BLaER1 treated with 17β-estradiol and CSF1 and Interleukin-3, amounts not matched to agents 10 nM and 100 nM (cell line): ENCODE data around the gene CABLES1.

Experiments
- H3K27ac ChIP-seq, 11 experiments: shearing (Covaris generic); formaldehyde crosslinking; 2 replicates each; pipeline ENCODE4 v1.8.1; 2022
- H3K27me3 ChIP-seq, 11 experiments: shearing (Covaris generic); formaldehyde crosslinking; 2 replicates each; pipeline ENCODE4 v1.8.1; 2022
- H3K36me3 ChIP-seq, 11 experiments: shearing (Covaris generic); formaldehyde crosslinking; 2 replicates each; pipeline ENCODE4 v1.8.1; 2022
- H3K4me1 ChIP-seq, 10 experiments: shearing (Covaris generic); formaldehyde crosslinking; 2 replicates each; pipeline ENCODE4 v1.8.1; 2022
- H3K4me2 ChIP-seq, 11 experiments: shearing (Covaris generic); formaldehyde crosslinking; 2 replicates each; pipeline ENCODE4 v1.8.1; 2022
- H3K4me3 ChIP-seq, 10 experiments: shearing (Covaris generic); formaldehyde crosslinking; 2 replicates each; pipeline ENCODE4 v1.8.1; 2022
- H3K9ac ChIP-seq, 11 experiments: shearing (Covaris generic); formaldehyde crosslinking; 2 replicates each; pipeline ENCODE4 v1.8.1; 2022
- H3K9me3 ChIP-seq, 11 experiments: shearing (Covaris generic); formaldehyde crosslinking; replicated peaks in 1 of 11; 2 replicates each; pipeline ENCODE4 v1.8.1; 2022
- H4K20me1 ChIP-seq, 11 experiments: shearing (Covaris generic); formaldehyde crosslinking; 2 replicates each; pipeline ENCODE4 v1.8.1; 2022
- Cebpa-rat ChIP-seq, 11 experiments: shearing (Covaris generic); IDR thresholded peaks; 2 replicates each; pipeline ENCODE4 v1.8.1; 2022

Gene CABLES1

DNA sequence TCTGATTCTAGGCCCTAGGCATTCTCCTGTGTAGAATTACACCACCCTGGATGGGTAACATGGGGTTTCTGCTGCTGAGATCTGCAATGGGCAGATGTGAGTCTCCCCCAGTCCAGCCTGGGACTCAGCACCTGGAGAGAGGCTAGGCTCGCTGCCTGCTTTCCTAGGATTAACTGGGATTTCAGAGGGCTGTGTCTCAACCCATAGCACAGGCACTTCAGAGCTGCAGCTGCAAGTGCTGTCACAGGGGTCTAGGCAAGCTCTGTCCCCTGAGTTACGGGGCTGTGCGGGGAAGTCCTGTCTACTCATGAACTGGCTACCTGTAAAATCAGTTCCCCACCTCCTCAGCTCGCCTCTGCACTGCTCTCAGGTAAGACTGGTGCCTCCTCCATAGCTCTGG lies 51.5 kb downstream of the CABLES1 start:
- H3K4me1 ChIP-seq: peaks cover 6 to 58% (median 31%) of the 10 kb centered on the region in 10 experiments
- no peak overlapping the region for H3K4me3 ChIP-seq
- H4K20me1 ChIP-seq: peaks cover 0 to 89% (median 0%) of the 10 kb centered on the region in 11 experiments; a peak in 5 of 22 replicates
- no peak overlapping the region for H3K27ac ChIP-seq
- no peak overlapping the region for H3K4me2 ChIP-seq
- H3K9me3 ChIP-seq: no peaks in the 10 kb centered on the region
- no peaks in the 10 kb centered on the region for H3K27me3 ChIP-seq
- no peak for TF ChIP-seq Cebpa-rat (IDR thresholded peaks at IDR 0.05)
- H3K9ac ChIP-seq: no peak overlapping the region
- H3K36me3 ChIP-seq: peaks cover 0 to 34% (median 4%) of the 10 kb centered on the region in 11 experiments; a peak in 6 of 22 replicates

DNA sequence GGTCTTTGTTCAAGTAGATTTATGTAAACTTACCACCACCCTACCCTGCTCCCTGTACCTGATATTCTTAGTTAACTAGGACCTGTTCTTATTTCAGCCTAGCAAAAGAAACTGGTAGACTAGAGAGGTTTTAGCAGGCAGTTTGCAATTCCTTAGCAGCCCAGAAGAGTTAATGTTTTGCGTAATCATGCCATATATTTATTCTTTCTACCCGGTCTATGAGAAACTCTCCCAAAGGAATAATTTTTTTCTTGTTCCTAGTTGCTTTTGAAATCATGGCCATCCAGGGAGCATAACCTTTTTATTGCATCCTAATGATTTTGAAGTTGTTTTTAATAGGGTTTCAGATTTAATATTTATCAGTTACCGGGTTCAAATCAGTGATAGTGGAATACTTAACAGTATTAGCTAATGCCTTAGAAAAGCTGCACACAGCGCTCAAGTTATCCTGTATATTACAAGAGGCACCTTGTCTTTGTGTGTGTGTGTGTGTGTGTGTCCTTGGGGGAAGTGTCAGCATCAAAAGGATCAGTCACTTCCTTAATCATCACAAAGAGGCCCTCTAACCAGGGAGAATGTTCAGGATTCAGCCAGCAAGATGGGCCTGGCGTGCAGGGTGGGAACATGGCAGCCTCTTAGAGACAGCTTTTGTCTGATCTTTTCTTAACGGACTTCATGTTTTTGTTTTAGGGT lies 52.9 kb downstream of the CABLES1 start:
- no peaks in the 10 kb centered on the region for H3K9me3 ChIP-seq
- H3K4me2 ChIP-seq: peak overlapping the region in 3 of 11 experiments; percentile 10 to 22 (median 18); a peak in 2 of 22 replicates
- H3K36me3 ChIP-seq: peaks cover 0 to 30% (median 4%) of the 10 kb centered on the region in 11 experiments; a peak in 6 of 22 replicates
- no peak overlapping the region for H3K4me3 ChIP-seq
- H3K4me1 ChIP-seq: peaks cover 18 to 58% (median 44%) of the 10 kb centered on the region in 10 experiments
- H3K9ac ChIP-seq: no peak overlapping the region
- H3K27me3 ChIP-seq: no peaks in the 10 kb centered on the region
- no peak overlapping the region for H3K27ac ChIP-seq
- TF ChIP-seq Cebpa-rat (IDR thresholded peaks at IDR 0.05): no peak
- H4K20me1 ChIP-seq: peaks cover 0 to 85% (median 0%) of the 10 kb centered on the region in 11 experiments; a peak in 5 of 22 replicates

DNA sequence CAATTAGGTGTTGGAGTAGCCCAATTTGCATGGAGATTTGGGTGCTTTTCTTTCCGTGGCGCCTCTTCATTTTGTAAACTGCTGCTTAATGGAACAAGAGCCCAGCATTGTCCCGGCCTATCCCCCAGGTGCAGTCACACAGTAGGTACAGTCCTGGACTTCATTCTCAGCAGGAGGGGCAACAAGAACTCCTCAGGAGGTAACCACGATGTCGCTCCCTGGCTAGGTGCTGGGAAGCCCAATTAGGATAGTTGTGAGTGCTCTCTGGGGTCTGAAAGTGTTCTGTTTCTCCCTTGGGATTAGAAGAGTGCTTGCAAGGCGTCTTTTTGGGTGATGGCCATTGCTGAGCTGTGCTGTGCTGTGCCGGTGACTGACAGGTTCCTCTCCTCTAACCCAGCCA lies 53.8 kb downstream of the CABLES1 start:
- Histone ChIP-seq H3K4me2 (peak overlapping the region in 4 of 11 experiments; percentile 3 to 33 (median 17); a peak in 5 of 22 replicates), H3K36me3 (peaks cover 0 to 36% (median 4%) of the 10 kb centered on the region in 11 experiments; a peak in 6 of 22 replicates), H3K27me3 (no peaks in the 10 kb centered on the region), H3K9ac (no peak overlapping the region), H3K4me3 (no peak overlapping the region), H4K20me1 (peaks cover 0 to 76% (median 0%) of the 10 kb centered on the region in 11 experiments; a peak in 5 of 22 replicates), H3K27ac (no peak overlapping the region), H3K9me3 (no peaks in the 10 kb centered on the region), H3K4me1 (peaks cover 19 to 62% (median 47%) of the 10 kb centered on the region in 10 experiments)
- TF ChIP-seq Cebpa-rat (IDR thresholded peaks at IDR 0.05): no peak

DNA sequence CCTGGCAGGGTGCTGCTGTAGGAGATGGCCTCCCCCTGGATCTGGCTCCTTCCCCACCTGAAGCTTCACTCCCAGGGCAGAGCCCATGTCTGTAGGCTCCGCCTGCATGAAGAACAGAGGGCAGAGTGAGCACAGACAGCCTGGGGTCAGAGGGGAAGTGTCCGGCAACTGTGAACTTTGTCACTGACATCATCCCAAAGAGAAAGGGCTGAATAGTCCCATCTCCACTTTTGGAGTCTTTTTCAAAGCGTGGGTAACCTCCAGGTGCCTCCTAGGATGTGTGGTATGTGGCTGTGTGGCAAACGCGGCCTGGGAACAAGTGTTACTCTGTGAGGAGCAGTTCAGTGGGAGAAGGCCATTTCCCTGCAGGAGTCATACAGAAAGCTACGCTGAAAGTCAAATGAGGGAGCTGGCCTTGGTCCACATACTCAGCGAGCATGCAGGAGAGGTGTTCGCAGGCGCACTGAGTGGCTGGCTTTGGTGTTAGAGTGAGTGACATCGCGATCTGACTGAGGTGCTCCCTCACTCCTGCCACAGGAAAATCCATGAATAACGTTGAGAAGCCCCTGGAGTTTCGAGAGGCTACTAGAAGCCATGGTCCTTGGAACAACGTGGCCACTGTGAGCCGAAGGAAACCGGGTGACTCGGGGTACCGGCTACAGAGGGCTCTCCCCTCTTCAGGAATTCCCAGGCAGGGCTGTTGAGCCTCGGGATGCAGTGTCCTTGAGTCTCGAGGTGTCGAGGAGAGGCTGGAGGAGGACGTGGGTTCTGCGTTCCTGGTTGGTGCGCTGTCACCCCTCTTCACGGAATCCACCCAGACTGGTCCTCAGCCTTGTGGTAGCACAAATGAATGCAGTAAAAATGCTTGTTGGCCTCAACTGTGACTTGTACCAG lies 54.7 kb downstream of the CABLES1 start:
- peak overlapping the region in 4 of 11 experiments; percentile 3 to 33 (median 17); a peak in 3 of 22 replicates for H3K4me2 ChIP-seq
- H3K36me3 ChIP-seq: peaks cover 0 to 45% (median 4%) of the 10 kb centered on the region in 11 experiments; a peak in 6 of 22 replicates
- H3K27ac ChIP-seq: no peak overlapping the region
- no peak overlapping the region for H3K9ac ChIP-seq
- H3K9me3 ChIP-seq: no peaks in the 10 kb centered on the region
- peaks cover 19 to 62% (median 46%) of the 10 kb centered on the region in 10 experiments for H3K4me1 ChIP-seq
- peaks cover 0 to 67% (median 0%) of the 10 kb centered on the region in 11 experiments; a peak in 5 of 22 replicates for H4K20me1 ChIP-seq
- no peak for TF ChIP-seq Cebpa-rat (IDR thresholded peaks at IDR 0.05)
- H3K27me3 ChIP-seq: no peaks in the 10 kb centered on the region
- H3K4me3 ChIP-seq: no peak overlapping the region

DNA sequence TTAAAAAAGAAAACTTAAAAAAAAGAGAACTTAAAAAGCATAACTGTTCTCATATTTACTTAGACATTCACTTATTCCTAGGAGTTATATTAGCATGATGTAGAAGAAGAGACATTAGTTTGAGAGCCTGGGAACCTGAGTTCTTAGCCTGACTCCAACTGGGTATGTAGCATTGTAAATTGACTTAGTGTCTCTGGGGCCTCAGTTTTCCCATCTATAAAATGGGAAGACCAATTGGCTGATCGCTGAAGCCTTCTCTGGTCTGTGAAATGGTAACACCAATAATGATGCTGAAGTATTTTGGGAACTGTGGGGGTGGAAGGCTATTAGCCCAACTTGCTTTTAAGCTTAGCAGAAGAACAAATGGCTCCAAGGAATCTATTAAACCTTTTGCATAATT lies 55.9 kb downstream of the CABLES1 start:
- Histone ChIP-seq H3K36me3 (peaks cover 0 to 57% (median 6%) of the 10 kb centered on the region in 11 experiments; a peak in 6 of 22 replicates), H3K9me3 (no peaks in the 10 kb centered on the region), H4K20me1 (peaks cover 0 to 55% (median 0%) of the 10 kb centered on the region in 11 experiments; a peak in 4 of 22 replicates), H3K9ac (no peak overlapping the region), H3K4me3 (no peak overlapping the region), H3K4me2 (peak overlapping the region in 4 of 11 experiments; percentile 65 to 86 (median 78); a peak in 5 of 22 replicates), H3K4me1 (peaks cover 19 to 56% (median 41%) of the 10 kb centered on the region in 10 experiments), H3K27me3 (no peaks in the 10 kb centered on the region), H3K27ac (no peak overlapping the region)
- no peak for TF ChIP-seq Cebpa-rat (IDR thresholded peaks at IDR 0.05)

DNA sequence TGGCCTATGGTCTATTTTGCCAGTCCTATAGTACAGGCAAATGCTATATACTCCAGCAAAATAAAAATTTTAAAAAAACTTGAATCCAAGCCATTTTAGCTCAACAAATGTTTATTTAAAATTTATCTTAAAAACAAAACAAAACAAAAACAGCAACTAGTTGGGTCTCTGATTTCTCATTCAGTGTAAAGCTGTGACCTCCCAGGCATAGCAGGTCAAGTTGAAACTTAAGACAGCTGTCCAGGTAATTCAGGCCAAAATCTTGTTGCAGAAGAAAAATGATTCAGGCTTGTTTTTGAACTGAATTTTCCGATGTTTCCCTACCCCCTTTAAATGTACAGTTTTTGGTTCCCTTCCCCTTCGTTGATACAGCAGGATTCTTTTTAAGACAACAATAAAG lies 58.5 kb downstream of the CABLES1 start:
- TF ChIP-seq Cebpa-rat (IDR thresholded peaks at IDR 0.05): no peak
- no peak overlapping the region for H3K27ac ChIP-seq
- peaks cover 5 to 80% (median 20%) of the 10 kb centered on the region in 11 experiments; a peak in 14 of 22 replicates for H3K36me3 ChIP-seq
- peaks cover 0 to 10% (median 0%) of the 10 kb centered on the region in 11 experiments; a peak in 3 of 22 replicates for H3K9me3 ChIP-seq
- no peak overlapping the region for H3K4me3 ChIP-seq
- peaks cover 0 to 31% (median 0%) of the 10 kb centered on the region in 11 experiments; a peak in 4 of 22 replicates for H4K20me1 ChIP-seq
- H3K4me2 ChIP-seq: peak overlapping the region in 2 of 11 experiments; percentile 17 to 67; a peak in 1 of 22 replicates
- no peaks in the 10 kb centered on the region for H3K27me3 ChIP-seq
- peaks cover 19 to 65% (median 34%) of the 10 kb centered on the region in 10 experiments for H3K4me1 ChIP-seq
- no peak overlapping the region for H3K9ac ChIP-seq

DNA sequence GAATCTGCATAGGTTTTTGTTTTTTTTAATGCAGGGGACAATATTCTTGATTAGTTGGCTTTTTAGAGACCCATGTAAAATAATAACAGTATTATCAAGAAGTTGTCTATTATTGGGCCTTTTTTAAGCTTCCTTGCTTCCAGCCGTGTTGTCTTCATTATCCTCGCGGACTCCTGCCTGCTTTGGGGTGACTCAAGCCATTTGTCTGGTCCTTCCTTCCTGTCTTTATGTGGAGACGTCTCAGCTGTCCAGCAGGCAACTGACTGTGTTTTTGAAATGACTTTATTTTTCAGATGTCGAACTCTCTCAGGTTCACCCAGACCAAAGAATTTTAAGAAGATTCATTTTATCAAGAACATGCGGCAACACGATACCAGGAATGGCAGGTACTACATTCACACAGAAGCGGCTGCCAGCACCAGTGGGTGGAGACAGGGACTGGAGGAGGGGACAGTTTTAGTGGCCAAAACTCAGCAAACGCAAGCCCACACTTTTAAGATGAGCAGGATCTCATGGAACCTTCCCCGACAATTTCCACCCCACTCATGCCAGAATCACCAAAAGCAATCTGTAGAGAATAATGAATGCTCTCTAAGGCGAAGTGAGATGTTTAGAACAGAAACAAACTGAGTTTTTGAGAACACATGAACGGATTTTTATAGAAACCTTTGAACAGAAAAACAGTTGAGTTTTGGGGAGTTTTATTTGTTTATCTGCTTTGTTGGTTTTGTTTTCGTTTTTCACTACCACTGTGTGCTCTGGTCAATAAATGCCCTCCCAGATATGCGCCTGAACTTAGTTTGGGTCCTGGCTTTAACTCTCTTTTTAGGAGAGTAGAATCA lies 59.1 kb downstream of the CABLES1 start:
- Histone ChIP-seq H3K27me3 (no peaks in the 10 kb centered on the region), H3K4me3 (no peak overlapping the region), H3K27ac (no peak overlapping the region), H3K4me2 (peak overlapping the region in 3 of 11 experiments; percentile 12 to 17 (median 12); a peak in 3 of 22 replicates), H3K9me3 (peaks cover 0 to 11% (median 0%) of the 10 kb centered on the region in 11 experiments; a peak in 3 of 22 replicates), H3K4me1 (peaks cover 22 to 63% (median 29%) of the 10 kb centered on the region in 10 experiments), H3K36me3 (peaks cover 5 to 77% (median 20%) of the 10 kb centered on the region in 11 experiments; a peak in 14 of 22 replicates), H4K20me1 (peaks cover 0 to 24% (median 0%) of the 10 kb centered on the region in 11 experiments; a peak in 4 of 22 replicates), H3K9ac (no peak overlapping the region)
- no peak for TF ChIP-seq Cebpa-rat (IDR thresholded peaks at IDR 0.05)
